GM18508 (cell line): ENCODE results near the gene ADCY5.

Experiments used
- ATAC-seq: cut with Tn5 transposase; IDR thresholded peaks from one replicate; pipeline ENCODE4 v1.9.1; 2021; ENCODE audit warnings: moderate number of reproducible peaks; ENCODE audit not compliant: insufficient read depth, unreplicated experiment

Gene ADCY5

DNA sequence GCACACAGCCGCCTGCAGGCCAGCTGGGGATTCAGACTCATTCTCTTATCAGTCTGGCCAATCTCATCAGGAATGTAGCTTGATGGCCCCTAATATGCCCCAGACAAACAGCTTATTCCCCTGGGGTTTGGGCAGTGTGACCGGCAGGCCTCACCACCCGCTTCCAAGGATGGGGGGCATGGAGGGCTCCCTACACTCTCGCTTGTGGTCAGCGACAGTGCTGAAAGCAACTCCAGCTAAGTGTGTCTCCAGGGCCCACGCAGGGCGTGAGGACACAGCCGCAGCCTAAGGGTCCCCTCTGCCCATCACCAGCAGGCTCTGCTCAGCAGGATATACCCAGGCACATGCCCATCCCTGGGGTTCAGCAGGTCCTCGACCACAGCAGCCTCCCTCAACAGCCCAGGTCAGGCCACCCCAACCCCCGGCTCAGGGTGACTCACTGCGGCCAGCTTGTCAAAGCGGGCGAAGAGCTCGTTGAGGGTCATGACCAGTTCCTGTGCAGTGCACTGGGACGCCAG is 116.7 kb downstream of the ADCY5 start:
- no peak for ATAC-seq

DNA sequence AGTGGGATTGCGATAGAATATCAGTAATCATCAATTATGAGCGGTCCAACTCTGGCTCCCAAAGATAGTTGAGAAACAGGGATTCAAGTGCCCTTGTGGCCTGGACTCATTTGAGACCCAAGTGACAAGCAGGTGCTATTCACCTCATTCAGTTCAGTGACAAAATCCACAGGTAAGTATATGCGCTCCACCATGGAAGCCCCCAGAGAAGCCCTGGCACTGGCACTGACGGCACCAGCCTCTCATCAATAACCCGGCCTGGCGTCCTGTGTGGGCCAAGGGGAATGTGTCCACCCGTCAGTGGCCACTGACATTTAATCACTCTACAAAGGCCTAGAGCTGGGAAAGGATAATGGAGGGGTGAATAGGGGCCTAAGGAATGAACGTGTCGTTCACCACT is 117.2 kb downstream of the ADCY5 start:
- ATAC-seq: no peak

GRCh38 chr3:123331006-123331405 is 117.9 kb downstream of the ADCY5 start:
- no peak for ATAC-seq

GRCh38 chr3:123330441-123330991 is 118.4 kb downstream of the ADCY5 start:
- ATAC-seq: no peak

DNA sequence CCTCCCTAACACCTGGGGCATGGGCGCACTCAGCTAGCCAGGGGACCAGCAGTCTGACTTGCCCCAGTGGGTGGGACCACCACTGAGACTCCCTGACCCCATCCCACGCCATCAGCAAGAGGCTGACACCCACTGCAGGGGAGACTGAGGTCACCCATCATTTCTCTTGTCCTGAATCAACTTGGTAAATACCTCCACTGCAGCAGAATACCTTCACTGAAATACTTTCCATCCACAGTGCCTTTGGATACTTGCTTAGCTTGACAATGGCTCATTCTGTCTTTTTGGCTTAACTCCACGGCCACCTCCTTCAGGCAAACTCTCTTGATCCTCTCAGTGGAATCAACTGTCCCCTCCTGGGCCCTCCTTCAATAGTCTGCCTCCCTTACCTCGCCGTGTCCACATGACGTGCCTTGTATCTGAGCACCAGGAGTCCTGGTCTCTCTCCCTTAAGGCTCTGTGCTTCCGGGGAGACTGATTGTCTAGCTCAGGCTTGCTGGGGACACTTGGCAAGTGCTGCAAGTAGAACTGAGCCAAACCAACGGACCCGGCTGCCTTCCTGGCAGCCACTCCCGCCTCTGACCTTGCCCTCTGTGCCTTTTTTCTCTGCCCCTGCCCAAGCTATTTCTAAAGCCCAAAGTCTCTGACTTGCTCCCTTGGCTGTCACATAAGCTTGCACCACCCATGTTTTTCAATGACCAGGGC is 119.1 kb downstream of the ADCY5 start:
- no peak for ATAC-seq

- ATAC-seq: no peak
These were observed 119.8 kb downstream of the ADCY5 start for GRCh38 chr3:123328851-123329635.

DNA sequence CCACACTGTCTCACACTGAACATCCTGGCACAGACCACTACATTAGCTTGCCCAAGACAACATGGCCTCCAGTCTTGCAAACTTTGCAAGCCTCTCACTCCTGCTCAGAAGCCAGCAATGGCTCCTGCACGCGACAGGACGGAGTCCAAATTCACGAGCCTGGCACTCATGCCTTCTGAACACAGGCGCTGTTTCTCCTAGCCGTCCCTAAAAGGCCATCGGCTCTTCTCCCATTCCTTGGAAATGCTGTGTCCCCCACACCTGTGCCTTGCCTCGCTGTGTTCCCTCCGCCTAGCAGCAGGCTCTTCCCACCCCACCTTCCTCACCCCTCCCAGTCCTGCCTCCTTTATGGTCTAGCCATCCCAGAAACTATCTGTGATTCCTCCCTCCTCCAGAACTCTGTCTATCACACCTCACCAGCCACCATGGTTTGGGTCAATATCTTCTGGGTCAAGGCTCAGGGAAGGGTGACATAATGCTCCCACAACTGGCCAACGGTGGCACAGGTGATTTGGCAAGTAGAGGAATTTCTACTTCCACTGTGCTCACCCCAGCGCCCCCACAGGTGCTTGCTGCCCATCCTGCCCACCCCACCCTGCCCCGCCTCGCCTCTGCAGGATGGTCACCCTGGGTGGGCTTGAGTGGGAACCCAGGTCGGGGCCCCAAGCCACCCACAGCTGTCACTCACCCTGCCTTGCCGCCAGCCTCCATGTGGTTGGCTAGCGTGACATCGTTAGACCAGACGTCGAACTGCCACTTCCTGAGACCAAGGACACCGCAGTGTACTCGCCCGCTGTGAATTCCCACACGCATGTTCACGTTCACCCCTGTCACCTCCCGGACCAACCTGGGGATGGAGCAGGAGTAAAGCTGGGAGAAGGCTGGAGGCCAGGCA is 120.7 kb downstream of the ADCY5 start:
- no peak for ATAC-seq

- no peak for ATAC-seq
These were observed 121.4 kb downstream of the ADCY5 start for GRCh38 chr3:123327480-123327879.

DNA sequence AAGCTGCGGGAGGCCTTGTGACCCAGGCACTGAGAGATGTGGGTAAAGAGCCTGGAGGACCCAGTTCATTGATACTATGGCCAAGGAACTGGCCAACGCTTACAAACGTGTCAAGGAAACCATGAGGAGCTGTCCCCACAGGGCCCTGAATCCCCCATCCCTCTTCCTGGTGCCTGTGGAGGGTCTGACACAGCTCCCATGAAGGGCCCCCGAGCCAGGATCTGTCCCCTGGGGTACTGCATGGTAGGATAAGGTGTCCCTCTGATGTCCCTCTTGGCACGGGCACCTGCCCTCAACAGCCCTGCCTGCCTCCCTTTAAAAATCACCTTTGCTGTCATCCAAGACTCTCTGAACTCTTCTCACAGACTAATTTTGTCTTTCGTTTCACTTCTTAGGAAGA is 122.4 kb downstream of the ADCY5 start:
- ATAC-seq: no peak

GRCh38 chr3:123325766-123326256 is 123.1 kb downstream of the ADCY5 start:
- ATAC-seq: no peak

DNA sequence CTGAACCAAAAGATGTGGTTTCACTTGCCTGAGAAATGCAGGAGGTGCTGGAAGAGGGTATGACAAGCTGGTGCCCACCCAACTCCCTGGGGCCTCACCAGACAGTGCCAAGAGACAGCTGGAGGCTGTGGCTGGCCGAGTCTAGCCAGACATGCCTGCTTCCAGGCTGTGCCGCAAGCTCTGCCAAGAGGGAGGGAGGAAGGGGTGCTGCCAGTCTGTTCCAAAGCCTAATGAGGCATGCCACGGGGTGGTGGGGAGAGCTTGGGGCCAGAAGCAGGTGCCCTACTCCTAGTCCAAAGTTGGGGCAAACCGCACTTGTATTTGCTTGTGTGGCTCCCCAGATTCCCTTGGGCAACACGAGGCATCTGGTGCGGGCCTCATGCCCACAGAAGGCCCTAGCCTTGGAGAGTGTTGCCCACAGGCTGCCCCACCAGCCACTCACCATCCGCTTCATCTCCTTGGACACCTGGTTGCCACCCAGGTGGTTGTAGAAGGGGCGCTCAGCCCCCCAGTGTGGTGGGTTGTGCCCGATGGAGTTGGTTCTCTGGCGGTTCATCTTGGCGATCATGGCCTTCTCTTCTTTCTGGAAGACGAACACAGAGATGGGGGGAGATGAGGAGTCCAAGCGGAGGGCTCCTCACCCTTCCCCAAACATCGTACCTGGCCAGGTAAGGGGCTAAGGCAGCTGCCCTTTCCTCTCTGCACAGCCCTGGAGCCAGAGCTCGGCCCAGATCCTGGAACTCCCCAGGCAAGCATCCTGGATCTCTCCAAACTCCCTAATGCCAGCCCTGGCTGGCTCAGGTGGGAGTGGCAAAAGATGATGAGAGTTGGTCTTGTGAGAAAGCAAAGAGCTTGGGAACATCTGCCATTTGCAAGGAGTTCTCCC is 123.8 kb downstream of the ADCY5 start:
- ATAC-seq: no peak

GRCh38 chr3:123323781-123324180 is 125.1 kb downstream of the ADCY5 start:
- no peak for ATAC-seq

- no peak for ATAC-seq
These were observed 126.0 kb downstream of the ADCY5 start for GRCh38 chr3:123322866-123323265.

DNA sequence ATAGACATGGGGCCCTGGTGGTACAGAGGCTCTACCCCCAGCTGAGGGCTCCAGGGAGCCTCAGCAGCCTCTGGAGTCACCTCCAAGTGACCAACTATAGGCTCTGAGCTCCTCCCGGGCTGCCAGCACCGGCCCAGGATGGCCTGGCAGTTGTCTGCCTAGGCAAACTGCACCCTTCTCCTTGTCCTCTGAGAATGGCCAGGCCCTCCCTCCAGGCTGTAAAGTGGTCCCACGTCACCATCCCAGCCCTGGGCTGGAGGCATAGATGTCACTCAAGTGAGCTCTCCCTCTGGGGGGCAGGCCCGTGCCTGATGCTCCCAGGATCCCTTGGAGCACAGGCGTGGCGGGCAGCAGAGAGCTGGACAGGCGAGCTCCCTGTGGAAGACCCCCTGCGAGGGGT is 127.1 kb downstream of the ADCY5 start:
- no peak for ATAC-seq

GRCh38 chr3:123320221-123320620 is 128.7 kb downstream of the ADCY5 start:
- no peak for ATAC-seq

- ATAC-seq: no peak
These were observed 129.1 kb downstream of the ADCY5 start for GRCh38 chr3:123319760-123320159.

DNA sequence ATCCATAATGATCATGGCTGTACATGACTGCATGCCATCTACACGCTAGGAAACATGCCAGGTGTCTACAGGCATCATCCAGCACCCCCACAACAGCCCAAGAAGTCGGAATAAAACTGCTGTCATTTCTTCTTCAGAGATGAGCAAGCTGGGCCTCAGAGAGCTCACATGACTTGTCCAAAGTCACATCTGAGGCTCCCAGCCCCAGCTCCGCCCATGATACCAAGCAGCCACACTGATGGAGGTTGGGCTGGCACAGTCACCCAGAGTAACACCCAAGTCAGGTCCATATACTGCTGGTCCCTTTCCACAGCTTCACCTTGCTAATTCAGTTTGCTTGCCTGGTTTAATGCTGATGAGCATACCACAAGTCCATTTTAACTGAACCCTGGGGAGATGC is 130.5 kb downstream of the ADCY5 start:
- ATAC-seq: no peak

GRCh38 chr3:123317716-123318115 is 131.2 kb downstream of the ADCY5 start:
- no peak for ATAC-seq

- ATAC-seq: no peak
These were observed 133.7 kb downstream of the ADCY5 start for GRCh38 chr3:123315271-123315595.
